Transverse colon (tissue), 4 donors: ENCODE results near the gene CDH15.

ENCODE experiments used
- POLR2A ChIP-seq: fragments of 450-650 bp; IDR thresholded peaks from one replicate; pipeline ENCODE4 v1.6.1; 2016; ENCODE audit warnings: antibody characterized with exemption, mild to moderate bottlenecking, moderate library complexity
- POLR2AphosphoS5 ChIP-seq, 3 donors: sonication (generic); formaldehyde crosslinking; IDR thresholded peaks; one replicate each; pipeline ENCODE4 v1.6.1; 2016; ENCODE audit warnings: antibody characterized with exemption in 3 of 3
- TF ChIP-seq, protein P1 (sequence below), 5 experiments: fragments of 200-600 bp in 3 of 5; fragments of 450-650 bp in 2 of 5; sonication (generic) in 3 of 5; IDR thresholded peaks; 1 replicate in 2 of 5; 2 replicates in 3 of 5; pipeline ENCODE4 v1.5.1; 2016 to 2017; ENCODE audit warnings: antibody characterized with exemption in 5 of 5, inconsistent platforms in 3 of 5, mild to moderate bottlenecking in 2 of 5, moderate library complexity in 1 of 5

DNA sequence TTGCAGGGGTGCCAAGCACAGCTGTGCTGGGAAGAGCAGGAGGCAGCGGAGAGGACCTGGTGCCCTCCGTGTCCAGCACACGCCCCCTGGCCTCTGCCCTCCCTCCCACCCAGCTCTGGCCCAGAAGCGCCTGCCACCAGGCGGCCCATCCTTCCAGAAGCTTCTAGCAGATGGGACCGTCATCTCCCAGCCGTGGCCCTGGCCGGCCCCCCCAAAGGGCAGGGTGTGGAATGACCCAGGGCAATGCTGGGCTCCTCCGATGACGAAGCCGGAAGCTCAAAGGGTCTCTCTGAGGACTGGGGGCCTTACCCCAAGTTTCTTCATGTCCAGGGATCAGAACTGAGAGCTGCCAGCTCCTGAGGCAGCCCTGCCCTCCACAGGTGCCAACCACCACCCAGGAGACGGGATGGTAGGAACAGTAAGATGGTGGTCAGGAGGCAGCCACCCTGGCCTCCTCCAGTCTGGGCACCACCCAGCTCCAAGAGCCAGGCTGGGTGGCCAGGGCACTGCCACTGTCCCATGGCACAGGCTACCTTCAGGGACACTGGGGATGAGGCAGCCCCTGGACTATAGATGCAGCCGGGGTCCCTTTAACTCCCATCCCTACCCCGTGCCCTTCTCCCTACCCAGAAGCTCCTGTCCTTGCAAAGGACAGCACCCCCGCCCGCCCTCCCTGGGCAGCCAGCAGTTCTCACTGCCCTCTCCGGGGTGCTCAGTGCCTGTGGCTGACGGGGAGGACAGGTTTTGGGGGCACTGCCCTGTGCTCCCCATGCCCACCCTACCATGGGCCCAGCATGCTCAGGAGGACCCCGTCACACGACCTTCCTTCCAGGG is 6.5 kb upstream of the CDH15 start:
- TF ChIP-seq POLR2A, result no peak
- TF ChIP-seq, protein P1, sequence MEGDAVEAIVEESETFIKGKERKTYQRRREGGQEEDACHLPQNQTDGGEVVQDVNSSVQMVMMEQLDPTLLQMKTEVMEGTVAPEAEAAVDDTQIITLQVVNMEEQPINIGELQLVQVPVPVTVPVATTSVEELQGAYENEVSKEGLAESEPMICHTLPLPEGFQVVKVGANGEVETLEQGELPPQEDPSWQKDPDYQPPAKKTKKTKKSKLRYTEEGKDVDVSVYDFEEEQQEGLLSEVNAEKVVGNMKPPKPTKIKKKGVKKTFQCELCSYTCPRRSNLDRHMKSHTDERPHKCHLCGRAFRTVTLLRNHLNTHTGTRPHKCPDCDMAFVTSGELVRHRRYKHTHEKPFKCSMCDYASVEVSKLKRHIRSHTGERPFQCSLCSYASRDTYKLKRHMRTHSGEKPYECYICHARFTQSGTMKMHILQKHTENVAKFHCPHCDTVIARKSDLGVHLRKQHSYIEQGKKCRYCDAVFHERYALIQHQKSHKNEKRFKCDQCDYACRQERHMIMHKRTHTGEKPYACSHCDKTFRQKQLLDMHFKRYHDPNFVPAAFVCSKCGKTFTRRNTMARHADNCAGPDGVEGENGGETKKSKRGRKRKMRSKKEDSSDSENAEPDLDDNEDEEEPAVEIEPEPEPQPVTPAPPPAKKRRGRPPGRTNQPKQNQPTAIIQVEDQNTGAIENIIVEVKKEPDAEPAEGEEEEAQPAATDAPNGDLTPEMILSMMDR (IDR thresholded peaks at IDR 0.05), result no peak
- no peak for TF ChIP-seq POLR2AphosphoS5 (IDR thresholded peaks at IDR 0.05)
